ENCODE results near the gene TBCCD1. TPM values are rescaled to one million over a fixed set of nuclear protein-coding genes. Genes with fewer than 3 reads are reported as not detected.
A peak's percentile ranks its signal among the peaks of the same experiment; 100 is the strongest.

TBCCD1 gene
- total and polyA plus RNA-seq, 4 donors = 5.1 to 13.3 (median 8.4) TPM

- H3K27me3 ChIP-seq (ENCODE audit: control insufficient read depth in 1 of 2, insufficient read depth in 2 of 2, low read length in 1 of 2) = no peaks in the 10 kb centered on the region
- no peak for ATAC-seq (ENCODE audit: low FRiP score)
- H3K4me3 ChIP-seq (ENCODE audit: low read length in 2 of 2) = no peak overlapping the region
- DNase-seq = no peak
- H3K27ac ChIP-seq (ENCODE audit: low read depth in 1 of 2, low read length in 2 of 2) = no peak overlapping the region
- H3K9me3 ChIP-seq (ENCODE audit: control insufficient read depth, low read length) = no peaks in the 10 kb centered on the region
- 90 to 91% methylated on average over 6 of the region's 6 CpGs for WGBS, 2 donors
- H3K4me1 ChIP-seq (ENCODE audit: control insufficient read depth in 1 of 2, insufficient read depth in 2 of 2, low read length in 2 of 2) = no peaks in the 10 kb centered on the region
- intact Hi-C loops (cut with DNase I) = no loop called here
- H3K36me3 ChIP-seq (ENCODE audit: control insufficient read depth in 1 of 2, insufficient read depth in 2 of 2, low read length in 1 of 2) = peaks cover 7 to 8% of the 10 kb centered on the region in 2 donors
These were observed 15.8 kb downstream of the TBCCD1 start for GRCh38 chr3:186551387-186551786.

GRCh38 chr3:186549497-186549896, 17.6 kb downstream of the TBCCD1 start:
- intact Hi-C loops (cut with DNase I) = no loop called here
- Histone ChIP-seq H3K36me3 (ENCODE audit: control insufficient read depth in 1 of 2, insufficient read depth in 2 of 2, low read length in 1 of 2) (peaks cover 7% of the 10 kb centered on the region in 2 donors), H3K9me3 (ENCODE audit: control insufficient read depth, low read length) (no peaks in the 10 kb centered on the region)

GRCh38 chr3:186544281-186544680, 22.9 kb downstream of the TBCCD1 start, which contains the start of gene CRYGS:
Gene CRYGS (minus strand): TSS chr3:186544380. CDS start chr3:186544326, 54 bp downstream.
- ATAC-seq (ENCODE audit: low FRiP score) (no peak), DNase-seq (no peak)
- no peaks in the 10 kb centered on the region for H3K27me3 ChIP-seq (ENCODE audit: control insufficient read depth in 1 of 2, insufficient read depth in 2 of 2, low read length in 1 of 2)
- peaks cover 0 to 4% of the 10 kb centered on the region in 2 donors for H3K36me3 ChIP-seq (ENCODE audit: control insufficient read depth in 1 of 2, insufficient read depth in 2 of 2, low read length in 1 of 2)
- 50 to 51% methylated on average over 2 of the region's 2 CpGs for WGBS, 2 donors
- intact Hi-C loops (cut with DNase I) = loop anchor here in 1 of 2 donors (5.0 kb wide), 1 partner anchor 562 kb away; no protein-coding TSS in a partner anchor
- no peak within 1 kb of the TSS for H3K4me3 ChIP-seq (ENCODE audit: low read length in 2 of 2)
- H3K4me1 ChIP-seq (ENCODE audit: control insufficient read depth in 1 of 2, insufficient read depth in 2 of 2, low read length in 2 of 2) = no peaks in the 10 kb centered on the region
- no peaks in the 10 kb centered on the region for H3K9me3 ChIP-seq (ENCODE audit: control insufficient read depth, low read length)
- H3K27ac ChIP-seq (ENCODE audit: low read depth in 1 of 2, low read length in 2 of 2) = no peak within 1 kb of the TSS

More at GRCh38 chr3:186549497-186549896, 17.6 kb downstream of the TBCCD1 start:
- no peak overlapping the region for H3K27ac ChIP-seq (ENCODE audit: low read depth in 1 of 2, low read length in 2 of 2)
- WGBS, 2 donors = 95 to 97% methylated on average over 3 of the region's 3 CpGs
- H3K27me3 ChIP-seq (ENCODE audit: control insufficient read depth in 1 of 2, insufficient read depth in 2 of 2, low read length in 1 of 2) = no peaks in the 10 kb centered on the region
- H3K4me1 ChIP-seq (ENCODE audit: control insufficient read depth in 1 of 2, insufficient read depth in 2 of 2, low read length in 2 of 2) = no peaks in the 10 kb centered on the region
- ATAC-seq (ENCODE audit: low FRiP score) = no peak
- no peak overlapping the region for H3K4me3 ChIP-seq (ENCODE audit: low read length in 2 of 2)
- no peak for DNase-seq

- whole genome bisulfite sequencing, 2 donors = 26 to 40% methylated on average over 2 of the region's 2 CpGs
- DNase-seq (no peak), ATAC-seq (ENCODE audit: low FRiP score) (no peak)
- intact Hi-C loops (cut with DNase I) = loop anchor here (2.0 to 5.0 kb wide), 2 partner anchors 282 to 559 kb away; no protein-coding TSS in a partner anchor
- Histone ChIP-seq H3K27ac (ENCODE audit: low read depth in 1 of 2, low read length in 2 of 2) (no peak overlapping the region), H3K9me3 (ENCODE audit: control insufficient read depth, low read length) (no peaks in the 10 kb centered on the region), H3K27me3 (ENCODE audit: control insufficient read depth in 1 of 2, insufficient read depth in 2 of 2, low read length in 1 of 2) (no peaks in the 10 kb centered on the region), H3K4me1 (ENCODE audit: control insufficient read depth in 1 of 2, insufficient read depth in 2 of 2, low read length in 2 of 2) (no peaks in the 10 kb centered on the region), H3K4me3 (ENCODE audit: low read length in 2 of 2) (no peak overlapping the region), H3K36me3 (ENCODE audit: control insufficient read depth in 1 of 2, insufficient read depth in 2 of 2, low read length in 1 of 2) (no peaks in the 10 kb centered on the region)
These were observed 26.3 kb downstream of the TBCCD1 start for GRCh38 chr3:186540835-186541226.

GRCh38 chr3:186540221-186540834, 26.8 kb downstream of the TBCCD1 start:
- 6 to 8% methylated on average over 8 of the region's 8 CpGs for WGBS, 2 donors
- Histone ChIP-seq H3K4me3 (ENCODE audit: low read length in 2 of 2) (no peak overlapping the region), H3K27me3 (ENCODE audit: control insufficient read depth in 1 of 2, insufficient read depth in 2 of 2, low read length in 1 of 2) (no peaks in the 10 kb centered on the region), H3K9me3 (ENCODE audit: control insufficient read depth, low read length) (no peaks in the 10 kb centered on the region), H3K4me1 (ENCODE audit: control insufficient read depth in 1 of 2, insufficient read depth in 2 of 2, low read length in 2 of 2) (no peaks in the 10 kb centered on the region), H3K27ac (ENCODE audit: low read depth in 1 of 2, low read length in 2 of 2) (no peak overlapping the region), H3K36me3 (ENCODE audit: control insufficient read depth in 1 of 2, insufficient read depth in 2 of 2, low read length in 1 of 2) (no peaks in the 10 kb centered on the region)
- intact Hi-C loops (cut with DNase I) = loop anchor here (2.0 to 5.0 kb wide), 2 partner anchors 282 to 558 kb away; no protein-coding TSS in a partner anchor
- ATAC-seq (ENCODE audit: low FRiP score) = peak; percentile 83
- peak in 1 of 2 donors; percentile 72 for DNase-seq

GRCh38 chr3:186538779-186539178, 28.4 kb downstream of the TBCCD1 start:
- intact Hi-C loops (cut with DNase I) = no loop called here
- Histone ChIP-seq H3K36me3 (ENCODE audit: control insufficient read depth in 1 of 2, insufficient read depth in 2 of 2, low read length in 1 of 2) (no peaks in the 10 kb centered on the region), H3K27ac (ENCODE audit: low read depth in 1 of 2, low read length in 2 of 2) (no peak overlapping the region), H3K27me3 (ENCODE audit: control insufficient read depth in 1 of 2, insufficient read depth in 2 of 2, low read length in 1 of 2) (no peaks in the 10 kb centered on the region), H3K9me3 (ENCODE audit: control insufficient read depth, low read length) (no peaks in the 10 kb centered on the region), H3K4me3 (ENCODE audit: low read length in 2 of 2) (no peak overlapping the region), H3K4me1 (ENCODE audit: control insufficient read depth in 1 of 2, insufficient read depth in 2 of 2, low read length in 2 of 2) (no peaks in the 10 kb centered on the region)
- ATAC-seq (ENCODE audit: low FRiP score) (no peak), DNase-seq (no peak)
- 95 to 97% methylated on average over 3 of the region's 3 CpGs for WGBS, 2 donors

GRCh38 chr3:186536883-186537844, 30.0 kb downstream of the TBCCD1 start:
- DNase-seq (no peak), ATAC-seq (ENCODE audit: low FRiP score) (no peak)
- H3K27me3 ChIP-seq (ENCODE audit: control insufficient read depth in 1 of 2, insufficient read depth in 2 of 2, low read length in 1 of 2) = no peaks in the 10 kb centered on the region
- H3K4me1 ChIP-seq (ENCODE audit: control insufficient read depth in 1 of 2, insufficient read depth in 2 of 2, low read length in 2 of 2) = no peaks in the 10 kb centered on the region
- no peak overlapping the region for H3K4me3 ChIP-seq (ENCODE audit: low read length in 2 of 2)
- no peaks in the 10 kb centered on the region for H3K9me3 ChIP-seq (ENCODE audit: control insufficient read depth, low read length)
- no peaks in the 10 kb centered on the region for H3K36me3 ChIP-seq (ENCODE audit: control insufficient read depth in 1 of 2, insufficient read depth in 2 of 2, low read length in 1 of 2)
- intact Hi-C loops (cut with DNase I) = no loop called here
- H3K27ac ChIP-seq (ENCODE audit: low read depth in 1 of 2, low read length in 2 of 2) = no peak overlapping the region

GRCh38 chr3:186534113-186534669, 32.9 kb downstream of the TBCCD1 start:
- Histone ChIP-seq H3K27me3 (ENCODE audit: control insufficient read depth in 1 of 2, insufficient read depth in 2 of 2, low read length in 1 of 2) (no peaks in the 10 kb centered on the region), H3K36me3 (ENCODE audit: control insufficient read depth in 1 of 2, insufficient read depth in 2 of 2, low read length in 1 of 2) (no peaks in the 10 kb centered on the region), H3K9me3 (ENCODE audit: control insufficient read depth, low read length) (no peaks in the 10 kb centered on the region), H3K4me1 (ENCODE audit: control insufficient read depth in 1 of 2, insufficient read depth in 2 of 2, low read length in 2 of 2) (no peaks in the 10 kb centered on the region), H3K27ac (ENCODE audit: low read depth in 1 of 2, low read length in 2 of 2) (no peak overlapping the region), H3K4me3 (ENCODE audit: low read length in 2 of 2) (no peak overlapping the region)
- intact Hi-C loops (cut with DNase I) = no loop called here
- 85 to 86% methylated on average over 6 of the region's 6 CpGs for WGBS, 2 donors
- no peak for DNase-seq
- ATAC-seq (ENCODE audit: low FRiP score) = peak; percentile 29

All from aorta (tissue), 5 donors.